Measurements from ENCODE around the gene ATP2A1.

DNA sequence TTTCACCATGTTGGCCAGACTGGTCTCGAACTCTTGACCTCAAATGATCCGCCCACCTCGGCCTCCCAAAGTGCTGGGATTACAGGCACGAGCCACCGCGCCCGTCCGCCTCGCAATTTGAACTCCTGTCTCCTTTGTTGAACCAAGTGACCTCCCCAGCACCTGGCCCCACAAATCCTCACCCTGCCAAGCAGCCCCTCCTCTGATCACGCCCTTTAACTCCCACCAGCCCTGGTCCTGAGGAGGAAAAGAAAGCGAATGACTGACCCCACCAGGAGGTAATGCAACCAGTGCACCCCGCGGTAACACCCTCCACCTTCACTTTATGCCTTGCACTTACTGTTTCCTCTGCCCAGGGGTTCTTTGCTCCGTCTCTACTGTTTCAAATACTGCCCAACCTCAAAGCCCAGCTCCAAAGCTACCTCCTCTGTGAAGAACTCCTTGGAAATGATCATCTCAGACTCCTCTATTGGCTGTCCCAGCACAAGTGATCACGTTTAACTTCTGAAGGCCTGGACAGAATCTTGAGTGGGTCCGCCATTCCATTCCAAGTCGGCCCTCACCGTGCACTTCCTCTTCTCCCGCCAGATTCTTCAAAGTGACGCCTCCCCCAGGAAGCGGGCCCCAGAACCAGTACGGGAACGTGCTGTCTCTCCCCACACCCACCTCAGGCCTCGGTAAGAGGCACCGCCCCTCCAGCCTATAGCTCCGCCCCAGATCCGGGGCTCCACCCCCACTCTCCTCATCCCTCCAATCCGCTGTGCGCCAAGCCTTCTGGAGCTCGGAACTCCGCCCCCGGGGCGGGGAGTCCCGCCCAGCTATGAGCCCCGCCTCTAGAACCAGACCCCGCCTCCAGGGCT is 57.9 kb downstream of the ATP2A1 start:
- TF ChIP-seq, protein P1, sequence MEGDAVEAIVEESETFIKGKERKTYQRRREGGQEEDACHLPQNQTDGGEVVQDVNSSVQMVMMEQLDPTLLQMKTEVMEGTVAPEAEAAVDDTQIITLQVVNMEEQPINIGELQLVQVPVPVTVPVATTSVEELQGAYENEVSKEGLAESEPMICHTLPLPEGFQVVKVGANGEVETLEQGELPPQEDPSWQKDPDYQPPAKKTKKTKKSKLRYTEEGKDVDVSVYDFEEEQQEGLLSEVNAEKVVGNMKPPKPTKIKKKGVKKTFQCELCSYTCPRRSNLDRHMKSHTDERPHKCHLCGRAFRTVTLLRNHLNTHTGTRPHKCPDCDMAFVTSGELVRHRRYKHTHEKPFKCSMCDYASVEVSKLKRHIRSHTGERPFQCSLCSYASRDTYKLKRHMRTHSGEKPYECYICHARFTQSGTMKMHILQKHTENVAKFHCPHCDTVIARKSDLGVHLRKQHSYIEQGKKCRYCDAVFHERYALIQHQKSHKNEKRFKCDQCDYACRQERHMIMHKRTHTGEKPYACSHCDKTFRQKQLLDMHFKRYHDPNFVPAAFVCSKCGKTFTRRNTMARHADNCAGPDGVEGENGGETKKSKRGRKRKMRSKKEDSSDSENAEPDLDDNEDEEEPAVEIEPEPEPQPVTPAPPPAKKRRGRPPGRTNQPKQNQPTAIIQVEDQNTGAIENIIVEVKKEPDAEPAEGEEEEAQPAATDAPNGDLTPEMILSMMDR (IDR thresholded peaks at IDR 0.05), result no peak
- TF ChIP-seq POLR2A (IDR thresholded peaks at IDR 0.05), result no peak

All from esophagus squamous epithelium (tissue), 4 donors.